ENCODE measurements around the gene ZNF146. TPM values are rescaled to one million over a fixed set of nuclear protein-coding genes. Genes with fewer than 3 reads are reported as not detected.

ZNF146 gene
- total RNA-seq, 1 donor from 2014 or later: 101 TPM

DNA sequence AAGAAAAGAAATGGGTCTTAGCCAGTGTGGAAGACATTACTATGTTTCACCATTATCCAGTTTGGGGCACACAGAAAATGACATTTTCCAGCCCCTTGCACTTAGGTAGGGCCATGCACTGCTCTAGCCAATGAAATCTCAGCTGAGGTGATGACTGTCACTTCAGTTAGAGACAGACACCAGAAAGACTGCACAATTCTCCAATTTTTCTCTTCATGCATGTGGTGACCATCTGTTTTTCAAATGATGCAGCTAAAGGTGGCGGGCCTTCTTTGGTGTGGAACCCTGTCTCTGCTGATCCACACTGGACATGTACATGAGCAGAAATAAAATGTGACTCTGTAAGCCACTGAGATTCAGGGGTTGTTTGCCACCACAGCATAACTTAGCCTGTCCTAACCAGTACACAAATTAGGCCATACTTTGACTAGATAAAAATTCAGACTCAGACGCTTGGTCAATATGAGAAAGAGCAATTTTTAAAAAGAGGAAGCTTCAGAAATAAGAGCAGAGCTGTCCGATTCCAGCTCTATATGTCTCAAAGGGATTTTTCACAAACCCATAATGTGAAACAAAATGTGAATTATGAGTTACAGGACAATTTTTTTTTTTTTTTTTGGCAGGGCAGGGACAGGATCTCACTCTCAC, 7.2 kb upstream of the ZNF146 start:
- TF ChIP-seq, protein P1, sequence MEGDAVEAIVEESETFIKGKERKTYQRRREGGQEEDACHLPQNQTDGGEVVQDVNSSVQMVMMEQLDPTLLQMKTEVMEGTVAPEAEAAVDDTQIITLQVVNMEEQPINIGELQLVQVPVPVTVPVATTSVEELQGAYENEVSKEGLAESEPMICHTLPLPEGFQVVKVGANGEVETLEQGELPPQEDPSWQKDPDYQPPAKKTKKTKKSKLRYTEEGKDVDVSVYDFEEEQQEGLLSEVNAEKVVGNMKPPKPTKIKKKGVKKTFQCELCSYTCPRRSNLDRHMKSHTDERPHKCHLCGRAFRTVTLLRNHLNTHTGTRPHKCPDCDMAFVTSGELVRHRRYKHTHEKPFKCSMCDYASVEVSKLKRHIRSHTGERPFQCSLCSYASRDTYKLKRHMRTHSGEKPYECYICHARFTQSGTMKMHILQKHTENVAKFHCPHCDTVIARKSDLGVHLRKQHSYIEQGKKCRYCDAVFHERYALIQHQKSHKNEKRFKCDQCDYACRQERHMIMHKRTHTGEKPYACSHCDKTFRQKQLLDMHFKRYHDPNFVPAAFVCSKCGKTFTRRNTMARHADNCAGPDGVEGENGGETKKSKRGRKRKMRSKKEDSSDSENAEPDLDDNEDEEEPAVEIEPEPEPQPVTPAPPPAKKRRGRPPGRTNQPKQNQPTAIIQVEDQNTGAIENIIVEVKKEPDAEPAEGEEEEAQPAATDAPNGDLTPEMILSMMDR (IDR thresholded peaks at IDR 0.05; ENCODE audit: unreplicated experiment): no peak
- Mint-ChIP-seq H3K27me3 (no peaks in the 10 kb centered on the region), H3K4me1 (ENCODE audit: low read depth) (no peaks in the 10 kb centered on the region), H3K4me3 (ENCODE audit: low read depth) (no peak overlapping the region), H3K27ac (no peak overlapping the region), H3K9me3 (ENCODE audit: low read depth) (no peaks in the 10 kb centered on the region), H3K36me3 (ENCODE audit: insufficient read depth) (peaks cover 2% of the 10 kb centered on the region)
- DNase-seq (ENCODE audit: low spot score, unreplicated experiment): no peak

DNA sequence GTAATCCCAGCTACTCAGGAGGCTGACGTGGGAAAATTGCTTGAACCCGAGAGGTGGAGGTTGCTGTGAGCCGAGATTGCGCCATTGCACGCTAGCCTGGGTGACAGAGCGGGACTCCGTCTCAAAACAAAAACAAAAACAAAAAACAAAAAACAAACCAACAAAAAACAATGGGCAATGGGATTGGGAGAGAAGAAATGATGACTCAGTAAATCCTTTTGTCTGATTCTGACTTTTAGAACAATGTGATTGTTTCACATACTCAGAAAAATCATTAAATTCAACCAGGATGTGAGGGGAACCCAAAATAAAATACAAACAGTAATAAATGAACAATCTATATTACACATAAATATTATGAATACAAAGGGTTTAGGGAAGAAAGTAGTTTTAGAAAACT, 5.5 kb upstream of the ZNF146 start:
- no peaks in the 10 kb centered on the region for H3K27me3 Mint-ChIP-seq
- H3K9me3 Mint-ChIP-seq (ENCODE audit: low read depth): no peaks in the 10 kb centered on the region
- no peaks in the 10 kb centered on the region for H3K4me1 Mint-ChIP-seq (ENCODE audit: low read depth)
- H3K4me3 Mint-ChIP-seq (ENCODE audit: low read depth): no peak overlapping the region
- H3K27ac Mint-ChIP-seq: peak overlapping the region; percentile 63
- no peak for DNase-seq (ENCODE audit: low spot score, unreplicated experiment)
- peaks cover 2% of the 10 kb centered on the region for H3K36me3 Mint-ChIP-seq (ENCODE audit: insufficient read depth)
- TF ChIP-seq, protein P1 (IDR thresholded peaks at IDR 0.05; ENCODE audit: unreplicated experiment): no peak

DNA sequence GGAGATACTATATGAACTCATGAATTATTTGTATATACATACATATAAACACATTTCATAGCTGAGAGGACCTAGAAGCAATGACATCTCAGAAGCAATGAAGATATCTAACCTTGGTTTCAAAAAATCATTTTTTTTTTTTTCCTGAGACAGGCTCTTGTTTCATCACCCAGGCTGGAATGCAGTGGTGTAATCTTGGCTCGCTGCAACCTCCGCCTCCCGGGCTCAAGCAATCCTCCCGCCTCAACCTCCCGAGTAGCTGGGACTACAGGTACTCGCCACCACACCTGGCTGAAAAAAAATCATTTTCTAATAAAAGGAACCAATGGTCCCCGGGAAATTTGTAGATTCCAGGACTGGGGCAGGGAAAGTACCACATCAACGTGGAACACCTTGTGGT, 4.4 kb upstream of the ZNF146 start:
- DNase-seq (ENCODE audit: low spot score, unreplicated experiment): no peak
- H3K9me3 Mint-ChIP-seq (ENCODE audit: low read depth): no peaks in the 10 kb centered on the region
- no peak overlapping the region for H3K27ac Mint-ChIP-seq
- peaks cover 2% of the 10 kb centered on the region for H3K36me3 Mint-ChIP-seq (ENCODE audit: insufficient read depth)
- H3K4me1 Mint-ChIP-seq (ENCODE audit: low read depth): no peaks in the 10 kb centered on the region
- H3K27me3 Mint-ChIP-seq: no peaks in the 10 kb centered on the region
- TF ChIP-seq, protein P1 (IDR thresholded peaks at IDR 0.05; ENCODE audit: unreplicated experiment): no peak
- H3K4me3 Mint-ChIP-seq (ENCODE audit: low read depth): no peak overlapping the region

DNA sequence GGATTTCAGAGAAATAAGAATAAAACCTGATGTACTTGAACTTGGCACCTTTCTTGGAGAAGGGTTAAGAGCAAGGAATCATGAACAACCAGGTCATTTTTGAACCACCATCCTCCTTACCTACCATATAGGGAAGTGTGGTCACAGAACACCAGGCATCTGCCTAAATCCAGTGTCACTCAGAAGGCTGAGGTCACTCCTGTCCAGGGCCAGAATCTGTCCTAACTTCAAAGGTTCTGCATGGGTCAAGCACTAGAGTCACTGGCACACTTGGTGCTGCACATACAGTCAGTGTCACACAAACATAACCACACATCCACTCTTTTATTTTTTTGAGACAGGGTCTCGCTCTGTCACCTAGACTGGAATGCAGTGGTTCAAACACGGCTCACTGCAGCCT, 2.0 kb upstream of the ZNF146 start:
- peaks cover 8% of the 10 kb centered on the region for H3K4me1 Mint-ChIP-seq (ENCODE audit: low read depth)
- H3K9me3 Mint-ChIP-seq (ENCODE audit: low read depth): no peaks in the 10 kb centered on the region
- peaks cover 5% of the 10 kb centered on the region for H3K36me3 Mint-ChIP-seq (ENCODE audit: insufficient read depth)
- TF ChIP-seq, protein P1 (IDR thresholded peaks at IDR 0.05; ENCODE audit: unreplicated experiment): no peak
- H3K27me3 Mint-ChIP-seq: no peaks in the 10 kb centered on the region
- DNase-seq (ENCODE audit: low spot score, unreplicated experiment): no peak
- no peak overlapping the region for H3K27ac Mint-ChIP-seq
- peak overlapping the region; percentile 57 for H3K4me3 Mint-ChIP-seq (ENCODE audit: low read depth)

DNA sequence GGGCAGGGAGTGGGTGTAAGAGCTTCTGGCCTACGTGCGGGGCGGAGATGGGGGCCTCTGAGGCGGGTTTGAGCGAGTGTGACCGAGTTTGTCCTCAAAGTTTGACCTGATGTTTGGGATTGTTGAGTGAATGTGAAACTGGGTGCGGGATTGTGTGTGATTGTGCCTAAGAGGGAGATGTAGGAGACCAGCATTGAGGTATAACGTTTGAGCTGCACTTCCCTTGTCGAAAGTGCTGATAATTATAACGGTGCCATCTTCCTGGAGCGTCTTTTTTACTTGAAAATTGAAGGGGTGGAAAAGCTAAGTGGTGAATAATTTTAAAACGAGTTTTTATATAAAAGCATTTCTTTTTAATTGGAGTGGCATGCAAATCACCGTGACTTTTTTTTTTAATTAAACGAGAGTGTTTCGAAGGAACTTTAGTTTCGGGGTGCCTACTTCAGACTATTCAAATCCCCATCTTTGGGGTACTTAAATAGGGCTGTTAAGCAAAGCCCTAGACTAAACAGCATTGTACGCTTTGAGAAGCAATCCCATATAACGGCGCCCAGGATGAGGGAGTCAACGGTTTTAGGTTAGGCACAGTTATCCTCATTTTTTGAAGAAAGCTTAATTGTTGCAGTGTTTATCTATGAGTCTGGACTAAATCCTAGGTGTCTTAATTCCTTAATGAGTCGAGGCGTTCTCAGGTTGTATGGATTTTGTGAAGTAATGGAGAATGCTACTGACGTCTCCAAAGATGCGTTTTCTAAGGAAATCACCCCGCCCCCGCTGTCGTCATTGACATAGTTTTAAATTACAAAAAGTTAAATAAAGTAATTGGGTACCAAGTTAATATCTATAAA, 594 bp downstream of the ZNF146 start:
- Mint-ChIP-seq H3K4me1 (ENCODE audit: low read depth) (peaks cover 17% of the 10 kb centered on the region), H3K27ac (no peak overlapping the region), H3K9me3 (ENCODE audit: low read depth) (no peaks in the 10 kb centered on the region), H3K27me3 (no peaks in the 10 kb centered on the region), H3K4me3 (ENCODE audit: low read depth) (no peak overlapping the region), H3K36me3 (ENCODE audit: insufficient read depth) (peaks cover 16% of the 10 kb centered on the region)
- no peak for DNase-seq (ENCODE audit: low spot score, unreplicated experiment)
- TF ChIP-seq, protein P1 (IDR thresholded peaks at IDR 0.05; ENCODE audit: unreplicated experiment): no peak

Measured in progenitor cell of endocrine pancreas (in vitro differentiated cells).